Caco-2 (cell line): ENCODE data around the gene DPH2. TPM values are rescaled to one million over a fixed set of nuclear protein-coding genes. Genes with fewer than 3 reads are reported as not detected.

Experiments used
- BruUV-seq: library from RNA; stranded (reverse); fragments of 400-500 nt; replicated peaks from 2 replicates; lab custom pipeline; 2021; lab: Mats Ljungman, UMichigan
- CTCF ChIA-PET: fragments of 300-600 bp; sonication (Branson Sonifier 250); formaldehyde crosslinking; loops from one replicate; lab custom pipeline; 2022; ENCODE audit warnings: antibody characterized with exemption; lab: Charles Lee
- POLR2A ChIA-PET: fragments of 300-600 bp; sonication (Branson Sonifier 250); formaldehyde crosslinking; loops from one replicate; lab custom pipeline; 2022; ENCODE audit warnings: antibody characterized with exemption; lab: Charles Lee
- DNase-seq, 2 experiments: peaks; one replicate each; pipeline versions ENCODE4 v3.0.0 to v3.0.0-alpha.2; 2020 to 2022
- H3K27me3 ChIP-seq: replicated peaks from 2 replicates; pipeline ENCODE4 v1.6.0; 2011; ENCODE audit warnings: low read length; ENCODE audit not compliant: control insufficient read depth, insufficient read depth
- H3K36me3 ChIP-seq: 2 replicates; pipeline ENCODE4 v1.5.1; 2011; ENCODE audit warnings: low read length; ENCODE audit not compliant: control insufficient read depth, insufficient read depth
- H3K4me1 ChIP-seq: fragments of 250-450 bp; sonication (Bioruptor Pico); 2 replicates; pipeline ENCODE4 v1.5.1; 2020; ENCODE audit warnings: mild to moderate bottlenecking
- H3K4me3 ChIP-seq: 2 replicates; pipeline ENCODE4 v1.5.1; 2011; ENCODE audit warnings: low read depth, mild to moderate bottlenecking, control low read depth, low read length
- H3K9me3 ChIP-seq: fragments of 250-450 bp; sonication (Bioruptor Pico); 2 replicates; pipeline ENCODE4 v1.5.1; 2020; ENCODE audit warnings: mild to moderate bottlenecking, moderate library complexity
- H3K27ac Mint-ChIP-seq: one replicate; pipeline ENCODE4 v1.8.0; 2022; ENCODE audit warnings: mixed read lengths; ENCODE audit not compliant: unreplicated experiment
- H3K27me3 Mint-ChIP-seq: one replicate; pipeline ENCODE4 v1.8.0; 2022; ENCODE audit warnings: mixed read lengths; ENCODE audit not compliant: insufficient read depth, unreplicated experiment
- H3K36me3 Mint-ChIP-seq: one replicate; pipeline ENCODE4 v1.8.0; 2022; ENCODE audit warnings: mild to moderate bottlenecking, mixed read lengths; ENCODE audit not compliant: insufficient read depth, unreplicated experiment
- H3K4me1 Mint-ChIP-seq: one replicate; pipeline ENCODE4 v1.8.0; 2022; ENCODE audit warnings: low read depth, mixed read lengths; ENCODE audit not compliant: unreplicated experiment
- H3K4me3 Mint-ChIP-seq: one replicate; pipeline ENCODE4 v1.8.0; 2022; ENCODE audit warnings: mild to moderate bottlenecking, moderate library complexity, mixed read lengths; ENCODE audit not compliant: unreplicated experiment
- H3K9me3 Mint-ChIP-seq: one replicate; pipeline ENCODE4 v1.8.0; 2022; ENCODE audit warnings: mixed read lengths; ENCODE audit not compliant: unreplicated experiment
- intact Hi-C: fragments of 100-400 bp; cut with micrococcal nuclease; formaldehyde crosslinking; loops from one replicate; pipeline ENCODE4 v1.10.0; 2022; ENCODE audit not compliant: unreplicated experiment
- total RNA-seq: library from RNA; stranded (reverse); gene quantifications from 2 replicates; pipeline ENCODE4 v1.2.3, GENCODE V29; 2022
- TF ChIP-seq, protein P1 (sequence below), 2 experiments: fragments of 200-600 bp in 1 of 2; IDR thresholded peaks; 1 replicate in 1 of 2; 2 replicates in 1 of 2; pipeline versions ENCODE4 v1.5.1 to v1.8.0; 2011 to 2022; ENCODE audit warnings: antibody characterized with exemption in 1 of 2, control low read depth in 1 of 2, inconsistent platforms in 1 of 2, low read depth in 1 of 2, low read length in 1 of 2, mild to moderate bottlenecking in 1 of 2, moderate library complexity in 1 of 2; ENCODE audit not compliant: insufficient read depth in 1 of 2, severe bottlenecking in 1 of 2, unreplicated experiment in 1 of 2

The DPH2 gene
- total RNA-seq, 1 experiment from 2014 or later, result 29.0 TPM

DNA sequence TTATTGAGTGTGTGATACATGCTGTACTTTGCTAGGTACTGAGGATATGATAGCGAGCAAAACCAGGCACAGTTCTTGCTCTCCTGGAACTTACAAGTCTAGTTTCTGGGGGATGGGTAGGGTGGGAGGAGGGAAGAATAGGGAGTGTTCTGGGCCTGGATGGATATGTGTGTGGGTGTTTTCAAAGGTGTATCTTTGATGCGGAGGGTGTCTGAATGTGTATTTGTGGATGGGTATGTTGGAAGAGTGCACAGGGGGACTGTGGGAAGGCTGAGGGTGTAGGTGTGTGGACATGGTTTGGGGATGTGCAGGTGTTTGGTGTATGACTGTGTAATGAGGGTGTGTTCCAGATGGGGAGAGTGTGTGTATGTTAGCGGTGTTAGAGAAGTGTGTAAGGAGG, 4.5 kb upstream of the DPH2 start:
- ChIA-PET CTCF (no interaction called here), POLR2A (no interaction called here)
- intact Hi-C loops, result no loop called here
- Mint-ChIP-seq H3K9me3 (no peaks in the 10 kb centered on the region), H3K27me3 (no peaks in the 10 kb centered on the region), H3K4me1 (no peaks in the 10 kb centered on the region), H3K4me3 (no peak overlapping the region), H3K27ac (no peak overlapping the region), H3K36me3 (no peaks in the 10 kb centered on the region)
- no peaks in the 10 kb centered on the region for H3K4me1 ChIP-seq
- DNase-seq, result no peak
- no TSS peak for BruUV-seq
- H3K36me3 ChIP-seq, result no peaks in the 10 kb centered on the region
- H3K27me3 ChIP-seq, result no peaks in the 10 kb centered on the region
- H3K9me3 ChIP-seq, result no peaks in the 10 kb centered on the region
- H3K4me3 ChIP-seq, result no peak overlapping the region
- TF ChIP-seq, protein P1, sequence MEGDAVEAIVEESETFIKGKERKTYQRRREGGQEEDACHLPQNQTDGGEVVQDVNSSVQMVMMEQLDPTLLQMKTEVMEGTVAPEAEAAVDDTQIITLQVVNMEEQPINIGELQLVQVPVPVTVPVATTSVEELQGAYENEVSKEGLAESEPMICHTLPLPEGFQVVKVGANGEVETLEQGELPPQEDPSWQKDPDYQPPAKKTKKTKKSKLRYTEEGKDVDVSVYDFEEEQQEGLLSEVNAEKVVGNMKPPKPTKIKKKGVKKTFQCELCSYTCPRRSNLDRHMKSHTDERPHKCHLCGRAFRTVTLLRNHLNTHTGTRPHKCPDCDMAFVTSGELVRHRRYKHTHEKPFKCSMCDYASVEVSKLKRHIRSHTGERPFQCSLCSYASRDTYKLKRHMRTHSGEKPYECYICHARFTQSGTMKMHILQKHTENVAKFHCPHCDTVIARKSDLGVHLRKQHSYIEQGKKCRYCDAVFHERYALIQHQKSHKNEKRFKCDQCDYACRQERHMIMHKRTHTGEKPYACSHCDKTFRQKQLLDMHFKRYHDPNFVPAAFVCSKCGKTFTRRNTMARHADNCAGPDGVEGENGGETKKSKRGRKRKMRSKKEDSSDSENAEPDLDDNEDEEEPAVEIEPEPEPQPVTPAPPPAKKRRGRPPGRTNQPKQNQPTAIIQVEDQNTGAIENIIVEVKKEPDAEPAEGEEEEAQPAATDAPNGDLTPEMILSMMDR (IDR thresholded peaks at IDR 0.05; ENCODE audit: insufficient read depth in 1 of 2, low read depth in 1 of 2, low read length in 1 of 2, severe bottlenecking in 1 of 2, unreplicated experiment in 1 of 2), result no peak

DNA sequence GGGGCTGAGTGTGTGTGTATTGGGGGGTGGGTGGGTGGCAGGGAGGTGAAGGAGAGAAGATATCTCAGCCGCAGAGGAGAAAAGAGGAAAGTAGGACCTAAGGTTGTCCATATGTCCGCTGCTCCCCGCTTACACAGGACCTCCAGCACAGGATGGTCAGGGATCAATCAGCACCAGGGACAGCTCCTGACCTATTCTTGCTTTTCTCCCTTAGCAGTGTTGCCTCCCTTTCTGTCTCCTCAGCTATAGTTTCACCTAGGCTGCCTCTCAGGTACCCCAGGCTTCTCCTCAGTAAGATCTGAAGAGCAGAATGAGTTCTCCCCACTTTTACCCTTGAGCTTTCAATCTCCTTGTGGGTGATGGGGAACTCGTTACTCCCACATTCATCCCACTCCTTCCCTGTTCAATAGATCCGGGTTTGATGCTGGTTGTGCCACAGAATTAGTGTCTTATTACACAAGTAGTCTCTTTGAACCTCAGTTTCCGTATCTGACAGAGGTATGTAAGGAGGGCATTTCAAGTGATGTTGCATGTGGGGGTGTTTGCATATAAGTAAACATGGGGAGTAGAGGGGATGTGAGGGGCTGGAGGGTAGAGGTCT, 1.4 kb upstream of the DPH2 start:
- Mint-ChIP-seq H3K27me3 (no peaks in the 10 kb centered on the region), H3K9me3 (no peaks in the 10 kb centered on the region), H3K4me3 (no peak overlapping the region), H3K27ac (no peak overlapping the region), H3K4me1 (no peaks in the 10 kb centered on the region), H3K36me3 (no peaks in the 10 kb centered on the region)
- peak in 1 of 2 experiments; percentile 57 for DNase-seq
- Histone ChIP-seq H3K9me3 (no peaks in the 10 kb centered on the region), H3K36me3 (peaks cover 1% of the 10 kb centered on the region; the same call in 1 of the 2 replicates), H3K4me1 (no peaks in the 10 kb centered on the region), H3K27me3 (no peaks in the 10 kb centered on the region), H3K4me3 (no peak overlapping the region)
- ChIA-PET CTCF (no interaction called here), POLR2A (no interaction called here)
- intact Hi-C loops, result no loop called here
- TF ChIP-seq, protein P1 (IDR thresholded peaks at IDR 0.05; ENCODE audit: insufficient read depth in 1 of 2, low read depth in 1 of 2, low read length in 1 of 2, severe bottlenecking in 1 of 2, unreplicated experiment in 1 of 2), result no peak
- BruUV-seq, result no TSS peak

DNA sequence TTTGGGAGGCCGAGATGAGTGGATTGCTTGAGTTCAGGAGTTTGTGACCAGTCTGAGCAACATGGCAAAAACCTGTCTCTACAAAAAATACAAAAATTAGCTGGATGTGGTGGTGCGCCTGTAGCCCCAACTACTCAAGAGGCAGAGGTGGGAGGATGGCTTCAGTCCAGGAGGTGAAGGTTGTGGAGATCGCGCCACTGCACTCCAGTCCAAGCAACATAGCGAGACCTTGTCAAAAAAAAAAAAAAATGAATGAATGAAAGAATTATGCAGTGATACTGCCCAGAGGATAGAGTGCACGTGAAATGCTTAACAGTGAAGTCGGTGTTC, 429 bp upstream of the DPH2 start:
- H3K9me3 ChIP-seq, result no peaks in the 10 kb centered on the region
- intact Hi-C loops, result loop anchor here (1.0 kb wide), 1 partner anchor 23 kb away; the partner anchor contains the start of gene IPO13
- H3K4me1 Mint-ChIP-seq, result no peaks in the 10 kb centered on the region
- peak overlapping the region; percentile 17; the same call in 1 of the 2 replicates for H3K4me3 ChIP-seq
- H3K27me3 Mint-ChIP-seq, result no peaks in the 10 kb centered on the region
- H3K36me3 ChIP-seq, result peaks cover 1% of the 10 kb centered on the region; the same call in 1 of the 2 replicates
- H3K36me3 Mint-ChIP-seq, result peaks cover 6% of the 10 kb centered on the region
- ChIA-PET POLR2A (interaction anchor here (1.4 kb wide), 1 partner anchor 22 kb away, joined by 4 read pairs; no protein-coding TSS in a partner anchor), CTCF (interaction anchor here (1.0 kb wide), 2 partner anchors 24 to 206 kb away, joined by 3 to 4 read pairs; no protein-coding TSS in a partner anchor)
- no peak for DNase-seq
- H3K4me3 Mint-ChIP-seq, result peak overlapping the region; percentile 92
- H3K27ac Mint-ChIP-seq, result no peak overlapping the region
- H3K9me3 Mint-ChIP-seq, result no peaks in the 10 kb centered on the region
- no peaks in the 10 kb centered on the region for H3K4me1 ChIP-seq
- TF ChIP-seq, protein P1 (IDR thresholded peaks at IDR 0.05; ENCODE audit: insufficient read depth in 1 of 2, low read depth in 1 of 2, low read length in 1 of 2, severe bottlenecking in 1 of 2, unreplicated experiment in 1 of 2), result no peak
- BruUV-seq, result no TSS peak
- H3K27me3 ChIP-seq, result no peaks in the 10 kb centered on the region
